Superior temporal gyrus (tissue), 1 donor: Measurements from ENCODE around the gene F7.
A peak's percentile ranks its signal among the peaks of the same experiment; 100 is the strongest.
"Not testable (repeated sequence)": the region's sequence is repeated elsewhere in the genome, so short reads cannot be mapped to it uniquely, and the experiment has no call there.

ENCODE experiments used
- DNase-seq: peaks from one replicate; pipeline ENCODE4 v3.0.0-alpha.2; 2016; ENCODE audit errors: extremely low spot score

The F7 gene

GRCh38 chr13:113153810-113154748 lies 48.5 kb downstream of the F7 start:
- peak; percentile 82 for DNase-seq

DNA sequence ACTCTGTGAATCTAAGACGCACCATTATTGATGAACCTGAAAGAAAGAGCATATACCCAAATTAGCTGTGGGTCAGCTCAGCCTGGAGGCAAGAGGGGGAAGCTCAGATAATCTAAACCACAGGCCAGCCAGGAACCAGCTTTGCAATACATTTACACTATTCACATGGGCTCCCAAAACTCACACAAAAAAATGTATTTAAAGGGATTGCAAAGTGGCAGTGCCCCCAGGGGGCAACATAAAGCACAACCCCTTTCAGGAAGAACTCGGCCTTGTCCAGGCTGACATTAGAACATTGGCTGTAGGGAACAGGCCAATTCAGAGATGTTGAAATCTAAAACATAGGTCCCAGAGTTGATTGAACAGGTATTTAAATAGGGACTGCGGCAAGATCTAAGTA lies 49.6 kb downstream of the F7 start:
- no peak for DNase-seq

GRCh38 chr13:113155982-113156655 lies 50.5 kb downstream of the F7 start:
- no peak for DNase-seq

GRCh38 chr13:113157206-113157928 lies 51.8 kb downstream of the F7 start:
- no peak for DNase-seq

GRCh38 chr13:113157929-113158747 lies 52.5 kb downstream of the F7 start, which contains the start of gene PROZ:
TSS of gene PROZ (plus strand) at chr13:113158648. CDS start at chr13:113158661, 13 bp downstream.
- DNase-seq = no peak

- no peak for DNase-seq
Measured at GRCh38 chr13:113158946-113159345, 53.4 kb downstream of the F7 start.

DNA sequence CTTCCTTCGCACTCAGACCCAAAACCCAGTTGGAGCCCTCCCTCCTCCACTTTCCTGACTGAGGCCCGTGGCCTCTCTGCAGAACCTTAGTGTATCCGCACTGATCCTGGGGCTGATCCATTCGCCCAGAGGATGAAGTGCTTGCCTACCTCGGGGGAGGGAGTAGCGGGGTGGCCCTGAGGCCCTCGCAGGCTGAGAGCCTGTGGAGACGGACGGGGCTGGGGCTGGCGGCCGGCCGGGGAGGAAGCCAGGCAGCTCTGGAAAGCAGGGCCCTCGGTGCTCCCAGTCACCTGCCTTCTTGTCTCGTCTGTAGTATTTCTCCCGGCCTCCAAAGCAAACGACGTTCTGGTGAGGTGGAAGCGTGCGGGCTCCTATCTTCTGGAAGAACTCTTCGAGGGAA lies 54.1 kb downstream of the F7 start:
- DNase-seq = no peak

GRCh38 chr13:113160983-113161382 lies 55.4 kb downstream of the F7 start:
- DNase-seq = no peak

DNA sequence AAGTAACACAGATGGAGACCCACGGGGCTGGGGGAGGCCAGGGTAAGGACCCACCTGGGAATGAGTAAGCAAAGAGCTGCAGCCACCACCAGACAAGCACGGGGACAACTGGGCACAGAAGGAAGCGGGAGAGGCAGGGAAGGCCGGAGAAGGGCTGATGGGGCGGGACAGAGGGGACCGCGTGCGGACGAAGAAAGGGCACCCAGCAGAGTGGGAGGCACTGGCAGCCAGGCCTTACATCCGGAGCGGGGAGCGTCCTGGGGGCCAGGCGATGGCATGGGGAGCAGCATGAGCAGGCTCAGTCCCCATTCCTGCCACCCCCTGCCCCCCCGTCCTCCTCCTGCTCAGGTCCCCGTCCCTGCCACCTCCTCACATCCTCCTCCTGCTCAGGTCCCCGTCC lies 55.8 kb downstream of the F7 start:
- no peak for DNase-seq

GRCh38 chr13:113161975-113162374 lies 56.4 kb downstream of the F7 start:
- not testable (repeated sequence) for DNase-seq

DNA sequence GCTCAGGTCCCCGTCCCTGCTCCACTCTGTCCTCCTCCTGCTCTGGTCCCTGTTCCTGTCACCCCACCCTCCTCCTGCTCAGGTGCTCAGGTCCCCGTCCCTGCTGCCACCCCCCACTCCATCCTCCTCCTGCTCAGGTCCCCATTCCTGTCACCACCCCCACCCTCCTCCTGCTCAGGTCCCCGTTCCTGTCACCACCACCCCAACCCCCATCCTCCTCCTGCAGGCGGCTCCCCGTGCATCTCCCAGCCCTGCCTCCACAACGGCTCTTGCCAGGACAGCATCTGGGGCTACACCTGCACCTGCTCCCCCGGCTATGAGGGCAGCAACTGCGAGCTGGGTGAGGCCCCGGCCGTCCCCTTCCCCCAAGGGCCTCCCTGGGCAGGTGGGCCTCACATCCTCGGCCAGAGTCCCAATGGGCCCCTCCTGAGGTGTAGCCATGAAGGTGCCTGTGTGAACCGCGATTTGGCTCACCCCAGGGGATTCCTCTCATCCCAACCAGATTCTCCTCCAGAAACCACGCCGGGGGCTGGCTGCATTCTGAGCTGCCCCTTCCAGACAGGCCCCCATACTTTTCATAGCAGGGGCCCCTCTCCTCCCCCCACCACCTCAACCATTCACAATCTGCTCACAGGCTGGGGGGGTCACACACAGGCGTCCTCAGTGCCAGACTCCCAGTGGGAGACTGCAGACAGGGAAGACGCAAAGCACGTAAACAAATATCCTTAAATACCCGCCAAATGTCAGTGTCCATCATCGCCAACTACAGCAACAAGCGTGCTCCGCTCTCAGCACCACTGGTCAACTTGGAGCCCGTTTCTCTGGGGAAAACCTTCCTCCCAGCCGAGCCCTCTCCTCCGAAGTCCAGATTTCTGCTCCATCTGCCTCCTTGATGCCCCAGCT lies 57.4 kb downstream of the F7 start:
- no peak for DNase-seq

DNA sequence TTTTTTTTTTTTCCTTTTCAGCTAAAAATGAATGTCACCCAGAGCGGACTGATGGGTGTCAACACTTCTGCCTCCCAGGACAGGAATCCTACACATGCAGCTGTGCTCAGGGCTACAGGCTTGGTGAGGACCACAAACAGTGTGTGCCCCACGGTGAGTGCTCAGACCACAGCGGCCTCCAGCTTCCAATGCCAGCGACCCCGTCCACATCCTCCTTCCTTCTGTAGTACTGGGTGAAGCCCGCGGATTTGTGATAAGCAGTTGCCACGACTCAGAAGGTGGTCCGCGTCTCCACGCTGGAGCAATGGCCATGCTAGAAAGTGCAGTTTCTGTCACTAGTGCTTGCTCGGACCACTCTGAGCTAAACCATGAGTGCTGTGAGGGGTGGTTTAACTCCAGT lies 58.9 kb downstream of the F7 start:
- DNase-seq = no peak

- no peak for DNase-seq
Measured at GRCh38 chr13:113166266-113166665, 60.7 kb downstream of the F7 start.

GRCh38 chr13:113166681-113167080 lies 61.1 kb downstream of the F7 start:
- no peak for DNase-seq

DNA sequence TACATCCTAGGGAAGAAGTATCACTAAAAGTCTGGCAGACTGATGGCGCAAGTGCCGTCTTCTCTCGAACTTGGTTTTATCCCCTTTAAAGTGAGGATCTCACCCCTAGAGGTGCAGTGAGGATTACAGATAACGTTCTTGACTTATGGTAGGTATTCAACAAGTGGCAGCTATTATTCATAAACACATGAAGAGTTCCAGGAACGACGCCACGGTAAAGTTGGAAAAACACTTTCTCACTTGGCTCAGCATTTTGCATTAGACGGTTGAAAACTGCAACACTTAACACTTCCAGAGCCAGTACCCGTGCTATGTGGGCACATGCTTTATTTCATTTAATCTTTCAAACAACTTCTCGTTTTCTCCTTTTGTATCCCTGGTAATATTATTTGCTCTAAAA lies 61.6 kb downstream of the F7 start:
- DNase-seq = no peak

DNA sequence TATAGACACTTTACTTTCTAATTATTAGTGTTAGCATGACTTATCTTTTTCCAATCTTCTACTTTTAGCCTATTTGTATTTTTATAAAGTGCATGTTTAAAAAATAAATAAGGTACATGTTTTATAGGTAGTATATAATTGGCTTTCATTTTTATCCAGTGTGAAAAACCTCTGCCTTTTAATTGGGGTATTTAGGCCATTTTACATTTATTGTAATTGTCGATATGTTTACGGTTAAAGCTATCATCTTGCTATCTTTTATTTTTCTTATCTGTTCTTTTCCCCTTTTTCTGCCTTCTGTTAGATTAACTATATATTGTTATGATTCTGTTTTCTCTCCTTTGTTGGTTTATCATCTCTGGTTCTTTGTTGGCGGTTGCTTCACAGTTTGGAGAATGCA lies 62.0 kb downstream of the F7 start:
- no peak for DNase-seq

DNA sequence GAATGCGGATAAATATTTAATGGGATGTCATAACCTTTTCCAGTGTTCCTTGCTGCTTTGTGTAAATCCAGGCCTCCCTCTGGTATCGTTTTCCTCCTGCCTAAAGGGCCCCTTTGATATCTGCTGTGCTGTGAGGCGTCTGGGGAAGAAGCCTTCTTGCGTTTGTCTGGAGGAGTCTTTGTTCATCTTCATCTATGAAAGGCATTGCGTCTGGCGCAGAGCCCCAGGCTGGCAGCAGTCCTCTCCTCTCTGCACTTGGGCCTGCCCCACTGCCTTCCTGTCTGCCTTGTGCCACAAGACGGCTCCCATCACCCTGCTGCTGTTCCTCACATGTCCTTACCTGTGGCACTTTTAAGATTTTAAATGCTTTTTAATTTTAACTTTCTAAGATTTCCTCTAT lies 62.6 kb downstream of the F7 start:
- no peak for DNase-seq

DNA sequence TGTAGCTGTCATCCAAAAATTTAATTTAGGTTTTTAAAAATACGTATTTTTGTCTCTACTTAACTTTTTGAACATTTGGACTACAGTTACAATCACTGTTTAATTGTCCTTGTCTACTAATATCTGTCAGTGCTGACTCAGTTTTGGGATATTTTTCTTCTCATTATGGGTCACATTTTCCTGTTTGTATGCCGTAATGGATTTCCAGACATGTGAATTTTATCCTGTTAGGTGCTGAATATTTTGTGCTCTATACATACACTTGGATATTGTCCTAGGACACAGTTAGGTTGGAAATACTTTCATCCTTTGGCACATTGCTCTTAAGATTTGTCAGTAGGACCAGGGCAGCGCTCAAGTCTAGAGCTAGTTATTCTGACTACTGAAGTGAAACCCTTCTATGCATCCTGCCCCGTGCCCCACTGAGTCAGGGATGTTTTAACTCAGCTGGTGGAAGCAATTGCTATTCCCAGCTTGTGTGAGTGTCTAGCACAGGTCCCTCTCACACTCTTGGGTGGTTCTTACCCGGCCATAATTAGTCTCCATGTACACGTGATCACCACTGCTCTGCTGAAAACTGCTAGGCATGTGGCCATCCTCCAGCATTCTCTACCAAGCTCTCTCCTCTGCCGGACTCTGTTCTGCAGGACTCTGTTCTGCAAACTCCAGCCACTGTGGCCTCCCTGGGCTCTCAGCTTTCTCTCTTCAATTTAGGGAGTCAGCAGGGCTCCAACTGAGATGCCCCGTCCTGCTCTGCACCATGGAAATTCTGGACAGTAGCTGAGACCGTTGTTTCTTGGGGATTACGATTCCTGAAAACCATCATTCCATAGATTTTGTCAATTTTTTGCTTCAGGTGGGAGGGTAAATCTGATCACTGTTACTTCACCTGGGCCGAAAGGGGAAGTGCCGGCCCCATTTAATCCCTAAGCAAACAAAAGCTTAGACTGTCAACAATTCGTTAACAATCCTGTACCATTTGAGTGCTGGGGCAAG lies 64.0 kb downstream of the F7 start:
- DNase-seq = no peak
